Measurements from ENCODE around the gene ATP8A2.
"Not testable (repeated sequence)": the region's sequence is repeated elsewhere in the genome, so short reads cannot be mapped to it uniquely, and the experiment has no call there.

The ATP8A2 gene

DNA sequence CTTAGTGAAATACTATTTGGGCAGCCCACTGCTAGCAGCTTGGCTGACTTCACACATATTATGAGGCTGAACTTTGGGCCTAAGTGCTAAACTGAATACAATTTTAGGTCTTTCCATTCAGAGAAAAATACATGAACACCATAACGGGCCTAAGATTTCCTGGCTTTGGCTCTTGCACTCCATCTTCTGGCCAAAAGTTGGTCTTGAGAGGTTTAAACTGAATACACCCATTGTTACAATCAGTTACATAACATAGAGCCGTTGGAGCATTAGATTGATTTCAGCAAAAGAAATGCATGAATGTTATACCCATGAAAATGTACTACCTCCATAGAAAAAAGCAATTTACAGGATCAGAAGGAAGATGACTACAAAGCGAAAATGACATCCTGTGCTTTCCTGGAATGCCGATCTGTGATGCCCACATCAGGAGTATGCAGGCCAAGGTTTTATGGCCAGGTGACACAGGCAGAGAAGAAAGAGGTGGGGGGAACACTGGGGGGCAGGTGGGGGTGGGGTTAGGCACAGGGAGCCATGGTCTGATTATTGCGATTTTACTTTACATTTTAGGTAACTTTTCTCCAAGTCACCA, 691.2 kb downstream of the ATP8A2 start:
- DNase-seq (ENCODE audit: low spot score): peak; percentile 38
- peak; percentile 16 for TF ChIP-seq CTCF (IDR thresholded peaks at IDR 0.05; ENCODE audit: extremely low read depth, missing control alignments)

DNA sequence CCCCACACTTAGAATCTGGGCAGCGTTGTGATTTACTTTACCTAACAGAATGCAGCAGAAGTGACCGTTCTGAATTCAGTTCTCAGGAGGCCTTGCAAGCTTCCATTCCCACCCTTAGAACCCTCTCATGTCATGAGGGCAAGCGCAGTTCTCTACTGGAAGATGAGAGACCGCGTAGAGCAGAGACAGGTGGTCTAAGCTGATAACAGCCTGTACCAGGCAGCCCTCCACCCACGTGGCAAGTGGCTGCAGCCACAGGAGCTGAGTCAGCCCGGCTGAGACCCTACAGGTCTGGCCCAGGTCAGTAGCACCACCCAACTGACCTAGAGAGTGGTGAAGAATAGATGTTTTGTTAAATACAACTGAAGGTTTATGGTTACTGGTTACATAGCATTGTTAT, 694.7 kb downstream of the ATP8A2 start:
- not testable (repeated sequence) for DNase-seq (ENCODE audit: low spot score)

- no peak for DNase-seq (ENCODE audit: low spot score)
- no peak for TF ChIP-seq CTCF (IDR thresholded peaks at IDR 0.05; ENCODE audit: extremely low read depth, missing control alignments)
Observed at GRCh38 chr13:26067601-26068000, 695.8 kb downstream of the ATP8A2 start.

GRCh38 chr13:26068372-26068771, 696.6 kb downstream of the ATP8A2 start:
- not testable (repeated sequence) for DNase-seq (ENCODE audit: low spot score)

DNA sequence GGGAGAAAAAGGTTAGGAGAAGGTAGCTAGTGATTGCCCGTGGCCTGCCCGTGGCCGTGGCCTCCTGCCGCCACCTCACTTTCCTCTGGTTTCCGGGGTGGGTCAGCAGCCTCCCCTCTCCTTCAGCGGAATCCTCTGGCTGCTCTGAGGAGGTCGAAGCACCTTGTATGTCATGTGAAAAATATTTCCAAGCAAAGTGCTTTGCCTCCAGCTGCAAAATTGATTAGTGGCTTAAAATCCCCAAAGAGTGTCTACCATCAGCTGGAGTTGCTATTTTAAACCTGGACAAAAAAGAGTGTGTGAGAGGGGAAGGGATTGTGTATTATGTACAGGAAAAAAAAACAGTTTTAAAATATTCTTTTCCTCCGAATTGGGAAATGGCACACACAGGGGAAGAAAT, 697.9 kb downstream of the ATP8A2 start:
- DNase-seq (ENCODE audit: low spot score): not testable (repeated sequence)

DNA sequence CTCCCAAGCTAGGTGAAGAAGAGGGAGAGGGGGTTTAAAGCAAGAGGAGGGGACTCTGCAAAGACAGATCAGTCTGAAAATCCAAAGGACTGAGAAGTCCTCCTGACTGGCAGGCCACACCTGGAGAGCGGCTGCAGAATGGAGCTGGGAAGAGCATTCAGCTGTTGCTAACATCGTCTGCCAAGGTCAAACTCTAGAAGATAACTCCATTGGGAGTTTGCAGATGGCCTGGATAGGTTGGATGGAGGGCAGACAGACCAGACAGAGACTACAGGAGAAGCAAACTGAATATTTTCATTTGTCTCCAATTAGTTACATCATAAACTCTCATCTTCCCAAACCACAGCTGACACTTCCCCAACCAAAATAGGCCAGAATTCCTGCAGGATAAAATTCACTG, 699.9 kb downstream of the ATP8A2 start:
- DNase-seq (ENCODE audit: low spot score): no peak
- TF ChIP-seq CTCF (IDR thresholded peaks at IDR 0.05; ENCODE audit: extremely low read depth, missing control alignments): no peak

- not testable (repeated sequence) for DNase-seq (ENCODE audit: low spot score)
Observed at GRCh38 chr13:26072335-26072734, 700.6 kb downstream of the ATP8A2 start.

- TF ChIP-seq CTCF (IDR thresholded peaks at IDR 0.05; ENCODE audit: extremely low read depth, missing control alignments): no peak
- no peak for DNase-seq (ENCODE audit: low spot score)
Observed at GRCh38 chr13:26074706-26075105, 702.9 kb downstream of the ATP8A2 start.
